ENCODE results near the gene C16orf78. TPM values are rescaled to one million over a fixed set of nuclear protein-coding genes. Genes with fewer than 3 reads are reported as not detected.

The C16orf78 gene
- total RNA-seq, 2 experiments from 2014 or later: not detected

DNA sequence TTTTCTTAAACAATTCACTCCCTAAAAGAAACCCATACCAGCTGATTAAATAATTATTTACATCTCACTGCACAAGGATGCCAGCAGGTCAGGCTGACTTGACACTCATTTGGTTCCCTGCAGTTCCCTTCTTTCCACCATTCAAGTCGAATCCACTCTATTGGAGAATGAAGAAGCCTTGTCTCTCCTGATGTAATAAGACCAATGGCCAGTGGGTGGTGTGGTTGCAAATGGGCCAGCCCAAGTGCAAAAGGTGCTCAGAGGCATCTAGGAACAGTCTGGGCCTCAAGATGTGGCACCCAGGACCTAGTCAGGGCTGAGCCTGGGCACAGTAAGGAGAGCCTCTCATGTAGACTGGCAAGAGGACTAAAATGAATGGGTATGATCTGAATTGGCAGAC, 9.3 kb downstream of the C16orf78 start:
- CTCF ChIA-PET: no interaction called here
- Mint-ChIP-seq H3K27me3 (no peaks in the 10 kb centered on the region), H3K4me3 (no peak overlapping the region), H3K9me3 (ENCODE audit: low read depth) (peaks cover 4% of the 10 kb centered on the region), H3K4me1 (no peaks in the 10 kb centered on the region), H3K36me3 (no peaks in the 10 kb centered on the region), H3K27ac (no peak overlapping the region)
- DNase-seq (no peak), ATAC-seq (no peak)

DNA sequence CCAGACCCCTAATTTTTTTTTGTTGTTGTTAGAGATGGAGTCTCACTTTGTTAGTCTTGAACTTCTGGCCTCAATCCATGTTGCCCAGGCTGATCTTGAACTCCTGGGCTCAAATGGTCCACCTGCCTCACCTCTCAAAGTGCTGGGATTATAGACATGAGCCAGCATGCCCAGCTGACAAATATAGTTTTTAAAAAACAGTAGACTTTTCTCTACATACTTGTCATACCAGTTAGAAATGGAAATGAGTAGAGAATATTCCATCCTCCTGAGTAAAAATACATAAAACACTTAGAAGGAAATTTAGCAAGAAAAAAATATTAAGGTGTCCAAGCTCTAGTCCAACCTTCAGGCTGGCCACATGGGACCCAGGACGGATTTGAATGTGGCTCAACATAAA, 21.4 kb downstream of the C16orf78 start:
- H3K36me3 Mint-ChIP-seq: no peaks in the 10 kb centered on the region
- no peak overlapping the region for H3K4me3 Mint-ChIP-seq
- H3K9me3 Mint-ChIP-seq (ENCODE audit: low read depth): no peaks in the 10 kb centered on the region
- CTCF ChIA-PET: no interaction called here
- H3K27ac Mint-ChIP-seq: no peak overlapping the region
- ATAC-seq (no peak), DNase-seq (no peak)
- H3K4me1 Mint-ChIP-seq: no peaks in the 10 kb centered on the region
- peaks cover 5% of the 10 kb centered on the region for H3K27me3 Mint-ChIP-seq

DNA sequence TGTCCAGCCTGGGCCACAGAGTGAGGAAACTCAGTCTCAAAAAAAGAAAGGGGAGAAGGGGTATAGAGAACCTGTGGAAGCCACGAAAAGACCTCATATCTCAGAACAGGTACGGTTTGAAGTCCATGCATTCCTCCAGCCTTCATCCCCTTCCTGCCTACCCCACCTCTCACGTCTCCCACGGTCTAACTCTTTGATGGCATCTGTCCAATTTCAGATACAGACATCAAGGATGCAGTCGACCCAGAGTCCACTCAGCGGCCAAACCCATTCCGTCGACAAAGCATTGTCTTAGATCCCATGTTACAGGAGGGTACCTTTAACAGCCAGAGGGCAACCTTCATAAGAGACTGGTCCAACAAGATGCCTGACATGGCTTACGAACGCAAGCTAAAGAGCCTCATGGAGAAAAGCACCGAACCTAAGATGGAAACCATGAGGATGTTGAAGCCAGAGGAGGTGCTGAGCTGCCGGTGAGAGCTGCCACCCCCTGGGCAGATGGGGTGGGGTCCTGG, 22.7 kb downstream of the C16orf78 start:
- CTCF ChIA-PET: interaction anchor here (0.6 kb wide), 1 partner anchor 12 kb away, joined by 3 read pairs; no protein-coding TSS in a partner anchor
- ATAC-seq: no peak

DNA sequence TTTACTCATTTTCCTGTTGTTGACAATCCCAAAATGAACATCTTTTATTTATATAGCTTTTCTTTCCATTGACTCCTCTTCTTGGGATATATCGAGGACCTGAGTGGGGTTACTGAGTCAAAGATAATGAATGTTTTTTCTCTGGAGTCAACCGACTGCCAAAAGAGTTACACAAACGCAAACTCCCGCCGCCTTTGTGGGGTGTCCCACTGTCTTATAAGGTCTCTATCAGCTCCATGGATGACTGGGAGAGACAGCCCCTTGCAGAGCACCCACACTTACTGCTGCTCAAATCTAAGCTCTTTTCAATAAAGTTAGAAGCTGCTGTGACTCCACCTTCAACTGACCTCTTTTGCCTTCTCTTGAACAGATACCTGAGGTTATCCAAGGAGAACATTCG, 25.2 kb downstream of the C16orf78 start:
- Mint-ChIP-seq H3K27ac (no peak overlapping the region), H3K27me3 (peaks cover 2% of the 10 kb centered on the region), H3K4me3 (no peak overlapping the region), H3K4me1 (no peaks in the 10 kb centered on the region), H3K9me3 (ENCODE audit: low read depth) (no peaks in the 10 kb centered on the region), H3K36me3 (no peaks in the 10 kb centered on the region)
- ATAC-seq (no peak), DNase-seq (no peak)
- CTCF ChIA-PET: interaction anchor here (1.7 kb wide), 1 partner anchor 9 kb away, joined by 7 read pairs; no protein-coding TSS in a partner anchor

More for the DNA sequence above, 22.7 kb downstream of the C16orf78 start:
- no peak overlapping the region for H3K4me3 Mint-ChIP-seq
- DNase-seq: no peak
- H3K36me3 Mint-ChIP-seq: no peaks in the 10 kb centered on the region
- H3K9me3 Mint-ChIP-seq (ENCODE audit: low read depth): no peaks in the 10 kb centered on the region
- H3K4me1 Mint-ChIP-seq: no peaks in the 10 kb centered on the region
- peaks cover 5% of the 10 kb centered on the region for H3K27me3 Mint-ChIP-seq
- H3K27ac Mint-ChIP-seq: no peak overlapping the region

DNA sequence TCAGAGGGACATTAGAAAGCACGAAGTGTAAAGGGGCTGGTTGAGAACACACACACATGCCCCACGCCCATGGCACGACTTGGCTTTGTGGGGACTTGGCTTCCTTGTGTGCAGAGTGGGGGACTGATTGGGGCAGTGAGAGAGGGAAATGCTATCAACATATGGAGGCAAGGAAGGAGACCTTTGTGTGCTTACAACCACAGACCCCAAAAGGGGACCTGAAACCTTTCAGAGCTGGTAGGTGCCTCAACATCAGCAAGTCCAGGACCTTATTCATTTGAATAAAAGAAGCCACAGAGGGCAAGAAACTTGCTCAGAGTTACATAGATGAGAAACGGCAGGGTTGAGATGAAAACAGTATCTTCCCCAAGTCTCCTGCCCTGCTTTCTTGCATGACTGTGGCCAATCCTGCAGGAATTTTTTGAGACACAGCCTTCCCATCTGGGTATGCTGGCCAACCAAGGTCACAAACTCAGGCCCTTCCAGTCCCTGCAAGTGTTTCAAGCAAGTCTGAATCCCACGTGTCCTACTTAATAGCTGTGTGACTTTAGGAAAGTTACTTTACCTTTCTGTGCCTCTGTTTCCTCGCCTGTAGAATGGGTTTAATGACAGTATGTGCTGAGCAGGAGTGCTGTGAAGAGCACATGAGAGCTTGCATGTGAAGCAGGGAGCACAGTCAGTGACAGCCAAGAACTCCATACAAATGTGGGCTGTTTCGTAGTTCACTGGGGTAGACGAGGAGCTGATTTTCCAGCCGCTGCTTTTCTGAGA, 26.2 kb downstream of the C16orf78 start:
- Mint-ChIP-seq H3K27ac (no peak overlapping the region), H3K4me1 (no peaks in the 10 kb centered on the region), H3K4me3 (no peak overlapping the region), H3K36me3 (no peaks in the 10 kb centered on the region), H3K9me3 (ENCODE audit: low read depth) (no peaks in the 10 kb centered on the region), H3K27me3 (peaks cover 2% of the 10 kb centered on the region)
- ATAC-seq: no peak
- CTCF ChIA-PET: no interaction called here
- no peak for DNase-seq

DNA sequence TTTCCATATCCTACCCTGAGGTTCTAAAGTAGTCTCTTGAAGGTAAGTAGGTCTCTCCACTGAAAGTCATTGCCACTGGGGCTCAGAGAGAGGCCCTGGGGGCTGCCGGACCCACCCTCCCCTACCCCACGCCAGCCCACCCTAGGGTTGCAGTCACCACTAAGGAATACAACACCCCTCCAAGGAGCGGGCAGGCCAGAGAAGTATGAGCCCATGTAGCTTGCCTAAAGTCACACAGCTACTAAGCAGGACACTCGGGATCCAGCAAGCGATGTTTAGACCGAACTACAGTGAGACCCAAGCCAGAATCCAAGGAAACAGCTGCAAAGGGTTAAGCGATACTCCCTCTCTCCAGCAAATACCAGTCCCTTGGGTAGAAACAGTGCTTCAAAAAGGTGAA, 27.0 kb downstream of the C16orf78 start:
- DNase-seq (peak; percentile 1), ATAC-seq (no peak)
- Mint-ChIP-seq H3K4me3 (no peak overlapping the region), H3K36me3 (no peaks in the 10 kb centered on the region), H3K9me3 (ENCODE audit: low read depth) (no peaks in the 10 kb centered on the region), H3K4me1 (no peaks in the 10 kb centered on the region), H3K27ac (no peak overlapping the region), H3K27me3 (peaks cover under 1% of the 10 kb centered on the region)
- CTCF ChIA-PET: no interaction called here

DNA sequence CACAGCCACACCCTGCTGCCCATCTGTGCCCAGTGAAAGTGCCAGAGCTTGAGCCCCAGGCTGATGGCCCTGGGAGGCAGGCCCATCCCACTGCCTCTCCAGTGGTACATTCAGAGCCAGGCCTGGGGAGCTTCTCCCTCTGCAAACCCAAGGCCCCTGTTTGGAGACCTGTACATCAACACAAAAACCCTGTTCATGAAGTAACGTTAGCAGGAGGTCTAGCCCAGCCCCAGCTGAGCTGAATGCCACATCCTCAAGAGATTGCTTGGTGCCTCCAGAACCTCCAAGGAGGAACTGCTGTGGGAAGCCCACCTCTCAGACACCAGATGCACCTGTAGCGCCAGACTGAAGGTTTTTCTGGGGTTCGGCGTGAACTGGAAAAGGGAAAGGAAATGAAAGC, 31.5 kb downstream of the C16orf78 start:
- Mint-ChIP-seq H3K4me3 (no peak overlapping the region), H3K36me3 (no peaks in the 10 kb centered on the region), H3K27me3 (peaks cover 4% of the 10 kb centered on the region), H3K9me3 (ENCODE audit: low read depth) (no peaks in the 10 kb centered on the region), H3K27ac (no peak overlapping the region), H3K4me1 (no peaks in the 10 kb centered on the region)
- ATAC-seq (no peak), DNase-seq (peak; percentile 23)
- CTCF ChIA-PET: no interaction called here

DNA sequence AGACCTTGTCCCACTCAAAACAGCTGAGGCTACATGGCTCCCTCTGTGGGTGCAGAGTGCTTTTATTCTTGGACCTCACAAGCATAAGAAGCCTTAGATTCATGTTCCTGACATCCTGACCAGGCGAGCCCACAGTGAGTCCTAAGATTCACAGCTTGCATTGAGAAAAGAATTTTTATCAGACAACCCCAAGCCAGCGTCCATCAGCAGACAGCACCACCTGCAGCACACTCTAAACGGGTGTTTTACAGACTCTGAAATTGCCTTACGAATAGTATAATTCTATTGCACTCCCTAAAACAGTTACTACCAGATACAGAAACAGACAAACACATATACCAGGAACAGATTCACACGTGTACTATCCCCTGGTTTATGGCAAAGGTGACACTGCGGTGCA, 31.9 kb downstream of the C16orf78 start:
- no peak overlapping the region for H3K27ac Mint-ChIP-seq
- no peak for ATAC-seq
- no peak overlapping the region for H3K4me3 Mint-ChIP-seq
- H3K27me3 Mint-ChIP-seq: peaks cover 4% of the 10 kb centered on the region
- peak; percentile 16 for DNase-seq
- CTCF ChIA-PET: no interaction called here
- H3K36me3 Mint-ChIP-seq: no peaks in the 10 kb centered on the region
- H3K4me1 Mint-ChIP-seq: no peaks in the 10 kb centered on the region
- no peaks in the 10 kb centered on the region for H3K9me3 Mint-ChIP-seq (ENCODE audit: low read depth)

DNA sequence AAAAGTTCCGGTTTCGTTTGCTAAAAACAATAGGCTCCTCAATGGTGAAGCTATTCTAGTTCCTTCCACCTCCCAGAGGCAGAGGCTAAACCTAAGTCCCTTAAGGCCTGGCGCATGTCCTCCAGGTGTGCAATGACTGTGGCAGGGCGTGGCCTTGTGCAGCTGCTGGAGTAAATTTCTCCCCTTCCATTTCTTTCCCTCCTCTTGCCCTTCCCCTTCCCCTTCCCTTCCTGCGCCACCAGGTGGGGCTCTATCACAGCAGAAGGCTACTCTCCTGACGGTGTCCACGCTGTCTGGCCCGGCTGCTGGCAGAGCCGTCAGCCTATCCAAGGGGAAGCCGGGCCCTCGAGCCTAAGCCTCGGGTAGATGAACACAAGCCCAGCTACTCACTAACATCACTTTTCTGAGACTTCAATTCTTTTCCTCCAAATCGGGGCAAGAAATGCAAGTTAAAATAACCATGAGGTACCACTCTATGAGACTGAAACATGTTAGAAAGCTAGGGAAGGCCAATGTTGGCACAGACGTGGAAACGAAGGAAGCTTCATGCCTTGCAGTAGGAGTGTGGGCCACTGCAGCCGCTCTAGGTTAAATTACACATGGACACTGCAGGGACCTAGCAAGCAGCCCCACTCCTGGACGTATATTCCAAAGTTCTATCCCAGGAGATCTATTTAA, 34.4 kb downstream of the C16orf78 start:
- no peak overlapping the region for H3K27ac Mint-ChIP-seq
- DNase-seq (peak; percentile 71), ATAC-seq (peak; percentile 75)
- no peaks in the 10 kb centered on the region for H3K9me3 Mint-ChIP-seq (ENCODE audit: low read depth)
- H3K27me3 Mint-ChIP-seq: peaks cover 4% of the 10 kb centered on the region
- H3K4me1 Mint-ChIP-seq: no peaks in the 10 kb centered on the region
- CTCF ChIA-PET: interaction anchor here (0.9 to 3.6 kb wide), 11 partner anchors 9 to 613 kb away, joined by 3 to 23 read pairs (median 3); no protein-coding TSS in a partner anchor
- no peak overlapping the region for H3K4me3 Mint-ChIP-seq
- no peaks in the 10 kb centered on the region for H3K36me3 Mint-ChIP-seq

DNA sequence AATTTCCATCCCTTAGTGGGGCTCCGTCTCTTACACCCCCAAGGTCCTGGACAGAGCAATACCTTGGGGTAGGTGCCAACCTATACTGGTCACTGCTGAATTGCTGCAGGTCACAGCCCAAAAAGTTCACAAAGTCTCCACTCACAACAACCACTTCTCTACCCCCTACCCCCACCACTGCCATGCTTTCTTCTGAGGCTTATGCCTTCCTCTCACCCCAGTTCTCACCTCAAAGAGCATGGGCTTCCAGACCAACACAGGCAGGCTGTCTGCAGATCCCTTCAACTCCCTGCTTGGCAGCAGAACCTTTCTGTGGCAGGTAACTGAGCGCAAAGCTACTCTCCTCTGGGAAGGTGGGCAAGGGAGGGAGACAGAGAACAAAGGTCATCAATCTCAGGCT, 35.5 kb downstream of the C16orf78 start:
- peaks cover 4% of the 10 kb centered on the region for H3K27me3 Mint-ChIP-seq
- H3K36me3 Mint-ChIP-seq: no peaks in the 10 kb centered on the region
- no peaks in the 10 kb centered on the region for H3K4me1 Mint-ChIP-seq
- DNase-seq (no peak), ATAC-seq (no peak)
- no peaks in the 10 kb centered on the region for H3K9me3 Mint-ChIP-seq (ENCODE audit: low read depth)
- CTCF ChIA-PET: interaction anchor here (0.9 to 3.6 kb wide), 3 partner anchors 181 to 512 kb away, joined by 3 to 23 read pairs (median 3); no protein-coding TSS in a partner anchor
- H3K27ac Mint-ChIP-seq: no peak overlapping the region
- H3K4me3 Mint-ChIP-seq: no peak overlapping the region

DNA sequence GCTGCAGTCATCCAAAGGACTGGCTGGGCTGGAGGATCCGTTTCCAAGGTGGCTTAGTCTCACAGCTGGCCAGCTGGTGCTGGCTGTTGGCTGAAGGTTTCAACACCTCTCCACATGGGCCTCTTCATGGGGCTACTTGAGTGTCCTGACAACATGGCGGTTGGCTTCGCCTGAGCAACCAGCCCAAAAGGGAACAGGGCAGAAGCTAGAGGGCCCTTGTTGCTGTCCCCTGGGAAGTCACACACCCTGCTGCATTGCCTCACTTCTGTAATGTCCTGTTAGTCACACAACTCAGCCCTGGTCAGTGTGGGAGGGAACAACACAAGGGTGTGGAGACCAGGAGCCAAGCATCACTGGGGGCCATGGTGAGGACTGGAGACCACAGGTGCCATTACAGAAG, 36.6 kb downstream of the C16orf78 start:
- CTCF ChIA-PET: interaction anchor here (1.5 to 3.6 kb wide), 2 partner anchors 183 to 511 kb away, joined by 3 to 23 read pairs; no protein-coding TSS in a partner anchor
- H3K27me3 Mint-ChIP-seq: peaks cover 4% of the 10 kb centered on the region
- DNase-seq: no peak
- ATAC-seq: no peak
- H3K4me1 Mint-ChIP-seq: no peaks in the 10 kb centered on the region
- no peak overlapping the region for H3K4me3 Mint-ChIP-seq
- H3K27ac Mint-ChIP-seq: no peak overlapping the region
- H3K9me3 Mint-ChIP-seq (ENCODE audit: low read depth): no peaks in the 10 kb centered on the region
- H3K36me3 Mint-ChIP-seq: no peaks in the 10 kb centered on the region

DNA sequence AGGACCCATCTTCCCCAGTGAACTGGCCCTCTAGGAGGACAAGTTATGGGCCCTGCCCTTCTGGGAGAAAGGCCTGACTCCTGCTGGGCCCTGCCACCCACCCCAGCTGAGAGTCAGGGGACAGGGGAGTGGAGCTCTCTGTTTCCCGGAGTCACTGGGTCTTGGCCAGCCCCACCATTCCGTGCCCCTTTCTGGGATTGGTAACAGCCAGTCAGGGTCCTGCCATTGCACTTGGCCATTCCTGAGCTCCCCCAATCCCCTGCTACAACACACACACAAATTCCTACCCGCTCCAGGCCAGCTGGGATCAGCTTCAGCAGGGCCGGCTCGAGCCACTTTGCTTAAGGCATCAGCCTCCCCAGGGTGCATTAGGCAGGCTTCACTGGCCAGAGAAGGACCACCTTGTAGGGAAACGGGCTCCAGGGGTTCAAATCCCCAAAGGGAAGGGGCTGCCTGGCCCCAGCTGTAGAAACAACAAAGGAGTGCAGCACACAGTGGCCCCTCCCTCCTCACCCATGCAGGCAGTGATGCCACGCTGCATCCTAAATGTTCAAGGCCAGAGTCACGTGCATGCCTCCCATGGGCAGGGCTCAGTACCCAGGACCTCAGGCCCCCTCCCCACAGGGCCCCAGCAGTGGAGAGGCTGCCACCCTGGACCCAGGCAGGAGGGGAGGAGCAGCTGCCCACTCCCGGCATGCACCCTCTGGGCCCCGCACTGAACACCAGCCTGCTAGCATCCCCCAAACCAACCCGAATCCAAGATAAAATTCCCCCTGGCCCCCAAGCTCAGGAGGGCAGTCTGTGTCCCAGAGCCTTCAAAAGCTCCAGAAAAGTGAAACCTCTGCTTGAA, 37.7 kb downstream of the C16orf78 start:
- CTCF ChIA-PET: interaction anchor here (3.6 kb wide), 1 partner anchor 181 kb away, joined by 23 read pairs; no protein-coding TSS in a partner anchor
- DNase-seq (no peak), ATAC-seq (no peak)
- Mint-ChIP-seq H3K27ac (no peak overlapping the region), H3K27me3 (peaks cover 4% of the 10 kb centered on the region), H3K4me1 (no peaks in the 10 kb centered on the region), H3K36me3 (no peaks in the 10 kb centered on the region), H3K4me3 (no peak overlapping the region), H3K9me3 (ENCODE audit: low read depth) (no peaks in the 10 kb centered on the region)

DNA sequence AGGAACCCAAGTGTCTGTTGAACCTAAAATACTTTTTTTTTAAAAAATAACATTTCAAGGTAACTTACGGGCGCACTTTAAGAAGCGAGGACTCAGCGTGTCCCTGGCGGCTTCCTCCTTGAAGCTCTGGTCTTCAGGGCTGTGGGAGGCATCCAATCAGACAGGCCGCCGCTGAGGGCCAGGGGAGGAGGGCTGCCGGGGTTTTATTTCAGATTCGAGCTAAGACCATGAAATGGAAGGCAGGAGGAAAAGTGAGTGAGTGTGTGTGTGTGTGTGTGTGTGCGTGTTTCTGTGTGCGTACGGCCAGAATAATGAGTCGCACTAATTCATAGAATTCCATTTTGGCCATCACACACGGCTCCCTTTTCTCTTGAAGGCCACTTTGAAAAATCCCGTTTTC, 41.1 kb downstream of the C16orf78 start:
- Mint-ChIP-seq H3K4me1 (peaks cover 7% of the 10 kb centered on the region), H3K4me3 (no peak overlapping the region), H3K9me3 (ENCODE audit: low read depth) (no peaks in the 10 kb centered on the region), H3K27ac (no peak overlapping the region), H3K27me3 (no peaks in the 10 kb centered on the region), H3K36me3 (no peaks in the 10 kb centered on the region)
- DNase-seq (no peak), ATAC-seq (no peak)
- CTCF ChIA-PET: no interaction called here

Data from activated CD8-positive, alpha-beta memory T cell treated with anti-CD3 and anti-CD28 coated beads, Interleukin-2, amount 10 ng/mL, durations not matched to agents 7 days and 5 days (primary cell).